GM12865 (cell line): ENCODE measurements around the gene RBM44.

Experiments used
- DNase-seq: peaks from one replicate; pipeline ENCODE4 v3.0.0; 2010; ENCODE audit warnings: low read depth
- H3K4me3 ChIP-seq: 2 replicates; pipeline ENCODE4 v1.5.1; 2011; ENCODE audit warnings: mild to moderate bottlenecking, low read depth, low read length, control low read depth
- CTCF ChIP-seq: IDR thresholded peaks from 2 replicates; pipeline ENCODE4 v1.5.1; 2011; ENCODE audit warnings: low read length, control low read depth, low read depth, inconsistent platforms; ENCODE audit not compliant: insufficient read depth; ENCODE audit errors: missing control alignments

The RBM44 gene

GRCh38 chr2:237860273-237860935 is 61.8 kb downstream of the RBM44 start:
- TF ChIP-seq CTCF: no peak
- no peak overlapping the region for H3K4me3 ChIP-seq
- no peak for DNase-seq

- no peak for DNase-seq
- no peak overlapping the region for H3K4me3 ChIP-seq
Measured at GRCh38 chr2:237861875-237862527, 63.4 kb downstream of the RBM44 start.

GRCh38 chr2:237862528-237862895 is 63.9 kb downstream of the RBM44 start:
- no peak for TF ChIP-seq CTCF

More at GRCh38 chr2:237861875-237862527, 63.4 kb downstream of the RBM44 start:
- TF ChIP-seq CTCF: no peak

GRCh38 chr2:237863102-237863511 is 64.5 kb downstream of the RBM44 start:
- no peak for DNase-seq
- no peak overlapping the region for H3K4me3 ChIP-seq

More at GRCh38 chr2:237862528-237862895, 63.9 kb downstream of the RBM44 start:
- DNase-seq: no peak
- H3K4me3 ChIP-seq: no peak overlapping the region

GRCh38 chr2:237863689-237864443 is 65.3 kb downstream of the RBM44 start:
- DNase-seq: no peak
- no peak overlapping the region for H3K4me3 ChIP-seq
- TF ChIP-seq CTCF: no peak

More at GRCh38 chr2:237863102-237863511, 64.5 kb downstream of the RBM44 start:
- TF ChIP-seq CTCF: no peak

GRCh38 chr2:237864444-237864931 is 65.9 kb downstream of the RBM44 start:
- H3K4me3 ChIP-seq: no peak overlapping the region
- no peak for TF ChIP-seq CTCF
- DNase-seq: no peak
